Activated CD4-positive, alpha-beta T cell treated with anti-CD3 and anti-CD28 coated beads for 1 hour (primary cell): ENCODE measurements around the gene THAP7.
"Not testable (repeated sequence)": the region's sequence is repeated elsewhere in the genome, so short reads cannot be mapped to it uniquely, and the experiment has no call there.

Source experiments
- DNase-seq: peaks from one replicate; pipeline ENCODE4 v3.0.0-alpha.2; 2020

The THAP7 gene

GRCh38 chr22:21012446-21013407 is 10.8 kb upstream of the THAP7 start:
- DNase-seq, result no peak

GRCh38 chr22:21010426-21011113 is 8.7 kb upstream of the THAP7 start:
- no peak for DNase-seq

- DNase-seq, result no peak
Observed at GRCh38 chr22:21009638-21010425, 7.9 kb upstream of the THAP7 start.

- not testable (repeated sequence) for DNase-seq
Observed at GRCh38 chr22:21009208-21009607, 7.3 kb upstream of the THAP7 start.

- no peak for DNase-seq
Observed at GRCh38 chr22:21003782-21004181, 1.9 kb upstream of the THAP7 start.

GRCh38 chr22:21000987-21001600 is 824 bp downstream of the THAP7 start:
- no peak for DNase-seq

- no peak for DNase-seq
Observed at GRCh38 chr22:21000207-21000986, 1.5 kb downstream of the THAP7 start.

- no peak for DNase-seq
Observed at GRCh38 chr22:20999350-21000206, 2.3 kb downstream of the THAP7 start.

- DNase-seq, result no peak
Observed at GRCh38 chr22:20998411-20999336, 3.2 kb downstream of the THAP7 start.

- DNase-seq, result no peak
Observed at GRCh38 chr22:20997536-20998257, 4.2 kb downstream of the THAP7 start.

- no peak for DNase-seq
Observed at GRCh38 chr22:20996598-20997535, 5.1 kb downstream of the THAP7 start.

- no peak for DNase-seq
Observed at GRCh38 chr22:20996031-20996410, 5.9 kb downstream of the THAP7 start.

- DNase-seq, result no peak
Observed at GRCh38 chr22:20995329-20996030, 6.4 kb downstream of the THAP7 start.

GRCh38 chr22:20994902-20995241 is 7.0 kb downstream of the THAP7 start:
- DNase-seq, result no peak

- no peak for DNase-seq
Observed at GRCh38 chr22:20994128-20994901, 7.6 kb downstream of the THAP7 start.

GRCh38 chr22:20993304-20994127 is 8.4 kb downstream of the THAP7 start:
- DNase-seq, result no peak
